SK-N-SH treated with all-trans-retinoic acid at 6 μM for 48 hours (cell line): Measurements from ENCODE around the gene LHFPL6.

Source experiments
- BACH2 ChIP-seq: fragments of 250-450 bp; sonication (Bioruptor Pico); IDR thresholded peaks from 2 replicates; pipeline ENCODE4 v1.9.0; 2021; ENCODE audit warnings: mild to moderate bottlenecking, borderline replicate concordance
- GLIS3 ChIP-seq: fragments of 250-450 bp; sonication (Bioruptor Pico); IDR thresholded peaks from 2 replicates; pipeline ENCODE4 v1.5.0; 2020; ENCODE audit warnings: mild to moderate bottlenecking, moderate library complexity
- ISL1 ChIP-seq: fragments of 250-450 bp; sonication (Bioruptor Pico); IDR thresholded peaks from 2 replicates; pipeline ENCODE4 v2.1.2; 2022; ENCODE audit warnings: mild to moderate bottlenecking, moderate library complexity
- OSR1 ChIP-seq: fragments of 250-450 bp; sonication (Bioruptor Pico); IDR thresholded peaks from 2 replicates; pipeline ENCODE4 v1.8.0; 2022; ENCODE audit warnings: moderate library complexity, mild to moderate bottlenecking, inconsistent platforms
- PPARA ChIP-seq: fragments of 250-450 bp; sonication (Bioruptor Pico); IDR thresholded peaks from 2 replicates; pipeline ENCODE4 v1.5.0; 2020; ENCODE audit warnings: mild to moderate bottlenecking, borderline replicate concordance
- RARB ChIP-seq: fragments of 250-450 bp; sonication (Bioruptor Pico); IDR thresholded peaks from 2 replicates; pipeline ENCODE4 v1.8.0; 2021; ENCODE audit warnings: mild to moderate bottlenecking, moderate library complexity
- TCF4 ChIP-seq: fragments of 250-450 bp; sonication (Bioruptor Pico); IDR thresholded peaks from 2 replicates; pipeline ENCODE4 v1.8.0; 2021; ENCODE audit warnings: mild to moderate bottlenecking, moderate library complexity, borderline replicate concordance
- TOX ChIP-seq: fragments of 250-450 bp; sonication (Bioruptor Pico); IDR thresholded peaks from 2 replicates; pipeline ENCODE4 v1.8.0; 2021; ENCODE audit warnings: mild to moderate bottlenecking, moderate library complexity, borderline replicate concordance
- TSHZ2 ChIP-seq: fragments of 250-450 bp; sonication (Bioruptor Pico); IDR thresholded peaks from 2 replicates; pipeline ENCODE4 v1.5.0; 2020; ENCODE audit warnings: mild to moderate bottlenecking, moderate library complexity
- ZC3H10 ChIP-seq: fragments of 250-450 bp; sonication (Bioruptor Pico); IDR thresholded peaks from 2 replicates; pipeline ENCODE4 v1.5.1; 2021; ENCODE audit warnings: mild to moderate bottlenecking, moderate library complexity
- ZNF8 ChIP-seq: fragments of 450-650 bp; formaldehyde crosslinking; IDR thresholded peaks from 2 replicates; pipeline ENCODE4 v1.5.0; 2020; ENCODE audit warnings: mild to moderate bottlenecking, moderate library complexity
- TF ChIP-seq, protein P1 (sequence below): fragments of 250-450 bp; sonication (Bioruptor Pico); IDR thresholded peaks from 2 replicates; pipeline ENCODE4 v1.5.1; 2020; ENCODE audit warnings: low read depth, mild to moderate bottlenecking, moderate library complexity
- TF ChIP-seq, protein P2 (sequence below): fragments of 250-450 bp; sonication (Bioruptor Pico); IDR thresholded peaks from 2 replicates; pipeline ENCODE4 v1.8.0; 2020; ENCODE audit warnings: mild to moderate bottlenecking, moderate library complexity, borderline replicate concordance
- TF ChIP-seq, protein P3 (sequence below): fragments of 250-450 bp; sonication (Bioruptor Pico); IDR thresholded peaks from 2 replicates; pipeline ENCODE4 v1.5.1; 2021; ENCODE audit warnings: mild to moderate bottlenecking, moderate library complexity

DNA sequence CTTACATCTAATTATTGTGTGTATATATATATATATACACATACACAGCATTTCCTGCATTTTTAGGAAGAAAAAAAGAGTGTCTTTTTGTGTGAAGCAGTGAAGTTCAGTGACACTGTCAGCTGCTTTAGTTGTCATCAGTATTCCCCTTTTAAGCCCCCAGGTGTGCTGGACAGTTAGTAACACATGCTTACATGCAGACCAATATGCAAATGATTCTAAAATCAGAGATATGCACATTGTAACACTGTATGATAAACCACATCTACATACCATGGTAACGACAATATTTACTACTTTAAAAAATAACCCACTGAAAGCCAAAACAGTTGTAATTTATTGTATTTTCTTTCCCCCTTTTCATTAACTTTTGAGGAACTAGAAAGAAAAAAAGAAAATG, 16.8 kb downstream of the LHFPL6 start:
- TF ChIP-seq, protein P1, sequence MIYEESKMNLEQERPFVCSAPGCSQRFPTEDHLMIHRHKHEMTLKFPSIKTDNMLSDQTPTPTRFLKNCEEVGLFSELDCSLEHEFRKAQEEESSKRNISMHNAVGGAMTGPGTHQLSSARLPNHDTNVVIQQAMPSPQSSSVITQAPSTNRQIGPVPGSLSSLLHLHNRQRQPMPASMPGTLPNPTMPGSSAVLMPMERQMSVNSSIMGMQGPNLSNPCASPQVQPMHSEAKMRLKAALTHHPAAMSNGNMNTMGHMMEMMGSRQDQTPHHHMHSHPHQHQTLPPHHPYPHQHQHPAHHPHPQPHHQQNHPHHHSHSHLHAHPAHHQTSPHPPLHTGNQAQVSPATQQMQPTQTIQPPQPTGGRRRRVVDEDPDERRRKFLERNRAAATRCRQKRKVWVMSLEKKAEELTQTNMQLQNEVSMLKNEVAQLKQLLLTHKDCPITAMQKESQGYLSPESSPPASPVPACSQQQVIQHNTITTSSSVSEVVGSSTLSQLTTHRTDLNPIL = no peak
- TF ChIP-seq TCF4 (CRISPR knock-in tag) (no peak), TOX (CRISPR knock-in tag) (no peak), RARB (CRISPR knock-in tag) (no peak), OSR1 (CRISPR knock-in tag) (no peak), BACH2 (no peak), PPARA (no peak), ZC3H10 (no peak), GLIS3 (no peak), ZNF8 (no peak), TSHZ2 (no peak), ISL1 (CRISPR knock-in tag) (no peak)
- TF ChIP-seq, protein P2, sequence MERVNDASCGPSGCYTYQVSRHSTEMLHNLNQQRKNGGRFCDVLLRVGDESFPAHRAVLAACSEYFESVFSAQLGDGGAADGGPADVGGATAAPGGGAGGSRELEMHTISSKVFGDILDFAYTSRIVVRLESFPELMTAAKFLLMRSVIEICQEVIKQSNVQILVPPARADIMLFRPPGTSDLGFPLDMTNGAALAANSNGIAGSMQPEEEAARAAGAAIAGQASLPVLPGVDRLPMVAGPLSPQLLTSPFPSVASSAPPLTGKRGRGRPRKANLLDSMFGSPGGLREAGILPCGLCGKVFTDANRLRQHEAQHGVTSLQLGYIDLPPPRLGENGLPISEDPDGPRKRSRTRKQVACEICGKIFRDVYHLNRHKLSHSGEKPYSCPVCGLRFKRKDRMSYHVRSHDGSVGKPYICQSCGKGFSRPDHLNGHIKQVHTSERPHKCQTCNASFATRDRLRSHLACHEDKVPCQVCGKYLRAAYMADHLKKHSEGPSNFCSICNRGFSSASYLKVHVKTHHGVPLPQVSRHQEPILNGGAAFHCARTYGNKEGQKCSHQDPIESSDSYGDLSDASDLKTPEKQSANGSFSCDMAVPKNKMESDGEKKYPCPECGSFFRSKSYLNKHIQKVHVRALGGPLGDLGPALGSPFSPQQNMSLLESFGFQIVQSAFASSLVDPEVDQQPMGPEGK = no peak
- TF ChIP-seq, protein P3, sequence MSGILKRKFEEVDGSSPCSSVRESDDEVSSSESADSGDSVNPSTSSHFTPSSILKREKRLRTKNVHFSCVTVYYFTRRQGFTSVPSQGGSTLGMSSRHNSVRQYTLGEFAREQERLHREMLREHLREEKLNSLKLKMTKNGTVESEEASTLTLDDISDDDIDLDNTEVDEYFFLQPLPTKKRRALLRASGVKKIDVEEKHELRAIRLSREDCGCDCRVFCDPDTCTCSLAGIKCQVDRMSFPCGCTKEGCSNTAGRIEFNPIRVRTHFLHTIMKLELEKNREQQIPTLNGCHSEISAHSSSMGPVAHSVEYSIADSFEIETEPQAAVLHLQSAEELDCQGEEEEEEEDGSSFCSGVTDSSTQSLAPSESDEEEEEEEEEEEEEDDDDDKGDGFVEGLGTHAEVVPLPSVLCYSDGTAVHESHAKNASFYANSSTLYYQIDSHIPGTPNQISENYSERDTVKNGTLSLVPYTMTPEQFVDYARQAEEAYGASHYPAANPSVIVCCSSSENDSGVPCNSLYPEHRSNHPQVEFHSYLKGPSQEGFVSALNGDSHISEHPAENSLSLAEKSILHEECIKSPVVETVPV (CRISPR knock-in tag) = no peak
